K562 treated with DMSO at 1 percent for 24 hours (cell line): ENCODE data around the gene CST6. TPM values are rescaled to one million over a fixed set of nuclear protein-coding genes. Genes with fewer than 3 reads are reported as not detected.

Source experiments
- total RNA-seq: library from RNA; unstranded; fragments of 300-600 nt; gene quantifications from 2 replicates; pipeline ENCODE4 v1.2.3, GENCODE V29; 2022; ENCODE audit warnings: low read depth; ENCODE audit not compliant: insufficient read depth

The CST6 gene
- not detected in 2 replicates for total RNA-seq

DNA sequence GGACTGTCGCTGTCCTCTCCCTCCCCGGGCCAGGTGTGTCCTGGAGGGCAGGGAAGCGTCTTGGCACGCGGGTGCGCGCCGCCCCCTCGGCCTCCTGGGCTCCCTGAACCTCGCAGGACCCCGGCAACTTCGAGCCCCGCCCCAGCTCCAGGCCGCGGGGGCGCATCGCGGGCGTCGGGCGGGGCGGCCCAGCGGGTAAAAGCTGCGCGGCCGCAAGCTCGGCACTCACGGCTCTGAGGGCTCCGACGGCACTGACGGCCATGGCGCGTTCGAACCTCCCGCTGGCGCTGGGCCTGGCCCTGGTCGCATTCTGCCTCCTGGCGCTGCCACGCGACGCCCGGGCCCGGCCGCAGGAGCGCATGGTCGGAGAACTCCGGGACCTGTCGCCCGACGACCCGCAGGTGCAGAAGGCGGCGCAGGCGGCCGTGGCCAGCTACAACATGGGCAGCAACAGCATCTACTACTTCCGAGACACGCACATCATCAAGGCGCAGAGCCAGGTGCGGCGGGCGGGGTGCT, at the start of gene CST6:
Gene CST6 (plus strand): TSS at position 224 of the 519 bp plus-strand sequence. CDS start 37 bp downstream, at position 261.

GRCh38 chr11:66001942-66002647, 9.7 kb upstream of the CST6 start, which contains the start of the genes BANF1 and EIF1AD:
BANF1 (plus strand) TSS chr11:66002503; CDS start chr11:66003251, 748 bp downstream.
EIF1AD (minus strand) TSS chr11:66002157; CDS start chr11:66000389, 1,768 bp downstream.

GRCh38 chr11:66026017-66026529, 14.3 kb downstream of the CST6 start, which contains the start of gene CATSPER1:
CATSPER1 (minus strand) TSS chr11:66026479; CDS start chr11:66026379, 100 bp downstream.

GRCh38 chr11:66048547-66049323, 36.9 kb downstream of the CST6 start, which contains the start of gene GAL3ST3:
GAL3ST3 (minus strand) TSS chr11:66049161; CDS start chr11:66045415, 3,746 bp downstream.

GRCh38 chr11:66051766-66052663, 40.2 kb downstream of the CST6 start, which contains the start of gene SF3B2:
SF3B2 (plus strand) TSS chr11:66052364; CDS start chr11:66052385, 21 bp downstream.

Other genes with a start within 250 kb of the CST6 start
- gene AP5B1, start 231.0 kb upstream of the CST6 start, total RNA-seq = 43.7 and 44.6 TPM in 2 replicates
- gene OVOL1, start 224.9 kb upstream of the CST6 start, total RNA-seq = not detected in 2 replicates
- gene SNX32, start 178.0 kb upstream of the CST6 start, total RNA-seq = not detected in 2 replicates
- gene CFL1, start 153.8 kb upstream of the CST6 start, total RNA-seq = 749 and 768 TPM in 2 replicates
- gene MUS81, start 151.6 kb upstream of the CST6 start, total RNA-seq = 72.4 and 88.2 TPM in 2 replicates
- 0.50 and 1.1 TPM in 2 replicates for gene EFEMP2, start 139.2 kb upstream of the CST6 start, total RNA-seq
- gene CTSW, start 132.2 kb upstream of the CST6 start, total RNA-seq = not detected in 2 replicates
- gene FIBP, start 123.5 kb upstream of the CST6 start, total RNA-seq = 68.1 and 94.2 TPM in 2 replicates
- 76.5 and 77.6 TPM in 2 replicates for gene CCDC85B, start 121.3 kb upstream of the CST6 start, total RNA-seq
- 5.8 and 9.9 TPM in 2 replicates for gene FOSL1, start 111.6 kb upstream of the CST6 start, total RNA-seq
- 62.0 and 63.2 TPM in 2 replicates for gene C11orf68, start 92.9 kb upstream of the CST6 start, total RNA-seq
- gene DRAP1, start 92.6 kb upstream of the CST6 start, total RNA-seq = 163 and 177 TPM in 2 replicates
- gene TSGA10IP, start 66.5 kb upstream of the CST6 start, total RNA-seq = not detected in 2 replicates
- 78.9 and 80.3 TPM in 2 replicates for gene SART1, start 50.3 kb upstream of the CST6 start, total RNA-seq
- 37.4 and 39.1 TPM in 2 replicates for gene EIF1AD, start 9.9 kb upstream of the CST6 start, total RNA-seq
- 187 and 191 TPM in 2 replicates for gene BANF1, start 9.5 kb upstream of the CST6 start, total RNA-seq
- gene CATSPER1, start 14.5 kb downstream of the CST6 start, total RNA-seq = 0.23 and 0.30 TPM in 2 replicates
- not detected in 2 replicates for gene GAL3ST3, start 37.2 kb downstream of the CST6 start, total RNA-seq
- gene SF3B2, start 40.4 kb downstream of the CST6 start, total RNA-seq = 271 and 300 TPM in 2 replicates
- gene PACS1, start 58.3 kb downstream of the CST6 start, total RNA-seq = 35.1 and 39.1 TPM in 2 replicates
- 45.0 and 46.3 TPM in 2 replicates for gene KLC2, start 245.7 kb downstream of the CST6 start, total RNA-seq